Stomach (tissue), 9 donors: ENCODE results near the gene FAM83B. TPM values are rescaled to one million over a fixed set of nuclear protein-coding genes. Genes with fewer than 3 reads are reported as not detected.

Source experiments
- DNase-seq, 2 donors: peaks; one replicate each; pipeline versions ENCODE4 v3.0.0 to v3.0.0-alpha.2; 2013 to 2019
- H3K27ac ChIP-seq, 5 donors: fragments of 200-600 bp in 4 of 5; sonication (generic) in 4 of 5; one replicate each; pipeline ENCODE4 v1.5.1; 2013 to 2019; ENCODE audit warnings: mild to moderate bottlenecking in 1 of 5, moderate library complexity in 1 of 5
- H3K27me3 ChIP-seq, 3 donors: fragments of 200-600 bp; sonication (generic); one replicate each; pipeline ENCODE4 v1.5.1; 2017 to 2019; ENCODE audit warnings: mixed run types in 1 of 3
- H3K36me3 ChIP-seq, 4 donors: fragments of 200-600 bp; sonication (generic); 1 replicate in 3 of 4; 2 replicates in 1 of 4; pipeline ENCODE4 v1.5.1; 2016 to 2019
- H3K4me1 ChIP-seq, 4 donors: fragments of 200-600 bp; sonication (generic); one replicate each; pipeline ENCODE4 v1.5.1; 2016 to 2019
- H3K4me3 ChIP-seq, 4 donors: fragments of 200-600 bp; sonication (generic) in 3 of 4; one replicate each; pipeline ENCODE4 v1.5.1; 2016 to 2019; ENCODE audit warnings: mild to moderate bottlenecking in 1 of 4
- H3K9me3 ChIP-seq, 4 donors: fragments of 200-600 bp; sonication (generic); one replicate each; pipeline ENCODE4 v1.5.1; 2016 to 2019
- CTCF ChIP-seq, 7 experiments: fragments of 450-650 bp in 4 of 7; fragments of 200-600 bp in 3 of 7; sonication (generic) in 3 of 7; IDR thresholded peaks; one replicate each; pipeline ENCODE4 v1.5.1; 2016 to 2019; ENCODE audit warnings: antibody characterized with exemption in 7 of 7, control low read depth in 2 of 7, mild to moderate bottlenecking in 1 of 7
- EP300 ChIP-seq: sonication (generic); formaldehyde crosslinking; IDR thresholded peaks from one replicate; pipeline ENCODE4 v1.6.1; 2017; ENCODE audit warnings: antibody characterized with exemption
- POLR2A ChIP-seq, 4 donors: fragments of 450-650 bp; IDR thresholded peaks; one replicate each; pipeline ENCODE4 v1.6.1; 2016; ENCODE audit warnings: antibody characterized with exemption in 4 of 4, control low read depth in 2 of 4, mild to moderate bottlenecking in 1 of 4, moderate library complexity in 1 of 4
- POLR2AphosphoS5 ChIP-seq, 3 donors: sonication (generic); formaldehyde crosslinking; IDR thresholded peaks; one replicate each; pipeline ENCODE4 v1.6.1; 2016; ENCODE audit warnings: antibody characterized with exemption in 3 of 3
- WGBS, 5 donors: extraction: QIAGEN DNeasy Blood & Tissue Kit in 3 of 5; methylation state at CpG; one replicate each; pipeline versions ENCODE4 v1.1.5 to v1.1.7; 2013 to 2018; 5-methylcytosine and 5-hydroxymethylcytosine counted together
- intact Hi-C: fragments of 100-400 bp; cut with DNase I; formaldehyde crosslinking; loops from one replicate; pipeline ENCODE4 v1.15.1; 2023; ENCODE audit warnings: low total_unique reads
- polyA plus RNA-seq, 3 donors: library from polyadenylated mRNA; stranded (reverse); fragments of 200-250 nt; gene quantifications; one replicate each; pipeline ENCODE4 v1.2.3, GENCODE V29; 2013
- total RNA-seq, 5 donors: library from RNA; depleted of rRNA; stranded (reverse); fragments of >200 nt; gene quantifications; one replicate each; pipeline versions ENCODE4 v1.1.0 to v1.2.3, GENCODE V29; 2014 to 2016
- donor health status: healthy with polysubstance abuse.
- donor health status: Bipolar disorder and iron deficiency.
- donor health status: healthy.

FAM83B gene
- total and polyA plus RNA-seq, 8 donors, result 0.44 to 19.3 (median 6.4) TPM

- 76 to 84% (median 80%) methylated on average over 3 of the region's 3 CpGs for WGBS, 5 donors
- Histone ChIP-seq H3K4me1 (peaks cover 0 to 4% (median 0%) of the 10 kb centered on the region in 4 donors), H3K27ac (no peak overlapping the region), H3K9me3 (no peaks in the 10 kb centered on the region), H3K36me3 (no peaks in the 10 kb centered on the region), H3K27me3 (no peaks in the 10 kb centered on the region), H3K4me3 (no peak overlapping the region)
- no peak for DNase-seq
- intact Hi-C loops, result no loop called here
- TF ChIP-seq POLR2AphosphoS5 (IDR thresholded peaks at IDR 0.05) (no peak), EP300 (no peak), POLR2A (IDR thresholded peaks at IDR 0.05) (no peak), CTCF (IDR thresholded peaks at IDR 0.05) (no peak)
Measured at GRCh38 chr6:54875539-54875938, 29.0 kb downstream of the FAM83B start.

- intact Hi-C loops, result no loop called here
- Histone ChIP-seq H3K36me3 (no peaks in the 10 kb centered on the region), H3K9me3 (no peaks in the 10 kb centered on the region), H3K27ac (no peak overlapping the region), H3K4me3 (no peak overlapping the region), H3K4me1 (peaks cover 0 to 4% (median 0%) of the 10 kb centered on the region in 4 donors), H3K27me3 (no peaks in the 10 kb centered on the region)
- DNase-seq, result no peak
- TF ChIP-seq EP300, result no peak
- no peak for TF ChIP-seq CTCF (IDR thresholded peaks at IDR 0.05)
- TF ChIP-seq POLR2A (IDR thresholded peaks at IDR 0.05), result no peak
- TF ChIP-seq POLR2AphosphoS5 (IDR thresholded peaks at IDR 0.05), result no peak
- 91 to 96% (median 92%) methylated on average over 8 of the region's 8 CpGs for WGBS, 5 donors
Measured at GRCh38 chr6:54876365-54876764, 29.8 kb downstream of the FAM83B start.

GRCh38 chr6:54876871-54877270 is 30.3 kb downstream of the FAM83B start:
- no peak overlapping the region for H3K27ac ChIP-seq

GRCh38 chr6:54877713-54878317 is 31.2 kb downstream of the FAM83B start:
- 74 to 85% (median 81%) methylated on average over 5 of the region's 5 CpGs for WGBS, 5 donors

More at GRCh38 chr6:54876871-54877270, 30.3 kb downstream of the FAM83B start:
- Histone ChIP-seq H3K27me3 (no peaks in the 10 kb centered on the region), H3K36me3 (no peaks in the 10 kb centered on the region), H3K9me3 (no peaks in the 10 kb centered on the region), H3K4me1 (peaks cover 0 to 4% (median 0%) of the 10 kb centered on the region in 4 donors), H3K4me3 (no peak overlapping the region)
- TF ChIP-seq POLR2AphosphoS5 (IDR thresholded peaks at IDR 0.05) (no peak), EP300 (no peak), CTCF (IDR thresholded peaks at IDR 0.05) (no peak), POLR2A (IDR thresholded peaks at IDR 0.05) (no peak)
- intact Hi-C loops, result no loop called here
- DNase-seq, result no peak

More at GRCh38 chr6:54877713-54878317, 31.2 kb downstream of the FAM83B start:
- H3K9me3 ChIP-seq, result no peaks in the 10 kb centered on the region
- no peak for DNase-seq
- H3K27ac ChIP-seq, result no peak overlapping the region
- H3K4me3 ChIP-seq, result no peak overlapping the region
- no peaks in the 10 kb centered on the region for H3K36me3 ChIP-seq
- no peak for TF ChIP-seq EP300
- TF ChIP-seq POLR2A (IDR thresholded peaks at IDR 0.05), result no peak
- TF ChIP-seq POLR2AphosphoS5 (IDR thresholded peaks at IDR 0.05), result no peak
- TF ChIP-seq CTCF (IDR thresholded peaks at IDR 0.05), result no peak
- peaks cover 0 to 4% (median 0%) of the 10 kb centered on the region in 4 donors for H3K4me1 ChIP-seq
- intact Hi-C loops, result no loop called here
- no peaks in the 10 kb centered on the region for H3K27me3 ChIP-seq
